Mammary epithelial cell (primary cell): ENCODE measurements around the gene HFE.

Experiments
- EZH2 ChIP-seq: IDR thresholded peaks from 2 replicates; pipeline ENCODE4 v1.6.1; 2012; ENCODE audit warnings: low read length, inconsistent platforms, borderline replicate concordance
- TF ChIP-seq, protein P1 (sequence below), 2 donors: IDR thresholded peaks in 1 of 2; conservative IDR thresholded peaks in 1 of 2; 2 replicates each; pipeline ENCODE4 v1.5.1; 2011 to 2012; ENCODE audit warnings: inconsistent platforms in 2 of 2, low read length in 2 of 2, mild to moderate bottlenecking in 2 of 2, control low read depth in 1 of 2, low read depth in 1 of 2; ENCODE audit not compliant: insufficient read depth in 1 of 2; ENCODE audit errors: extremely low read depth in 1 of 2

DNA sequence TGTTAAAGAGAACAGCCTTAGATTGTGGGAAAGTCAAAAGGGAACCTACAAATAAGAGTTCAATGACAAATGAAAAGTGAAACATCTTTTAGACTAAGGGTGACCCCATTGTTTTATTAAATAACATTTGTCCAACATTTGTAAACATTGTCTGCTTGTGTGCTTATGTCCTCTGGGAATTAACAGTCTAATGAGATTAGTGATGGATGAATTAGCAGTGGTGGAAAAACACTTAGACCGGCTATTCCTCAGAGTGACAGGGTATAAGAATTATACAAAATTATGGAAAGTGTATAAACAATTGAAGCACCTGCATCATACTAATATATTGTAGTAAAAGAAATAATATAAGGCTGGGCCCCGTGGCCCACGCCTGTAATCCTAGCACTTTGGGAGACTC lies 29.3 kb upstream of the HFE start:
- TF ChIP-seq, protein P1, sequence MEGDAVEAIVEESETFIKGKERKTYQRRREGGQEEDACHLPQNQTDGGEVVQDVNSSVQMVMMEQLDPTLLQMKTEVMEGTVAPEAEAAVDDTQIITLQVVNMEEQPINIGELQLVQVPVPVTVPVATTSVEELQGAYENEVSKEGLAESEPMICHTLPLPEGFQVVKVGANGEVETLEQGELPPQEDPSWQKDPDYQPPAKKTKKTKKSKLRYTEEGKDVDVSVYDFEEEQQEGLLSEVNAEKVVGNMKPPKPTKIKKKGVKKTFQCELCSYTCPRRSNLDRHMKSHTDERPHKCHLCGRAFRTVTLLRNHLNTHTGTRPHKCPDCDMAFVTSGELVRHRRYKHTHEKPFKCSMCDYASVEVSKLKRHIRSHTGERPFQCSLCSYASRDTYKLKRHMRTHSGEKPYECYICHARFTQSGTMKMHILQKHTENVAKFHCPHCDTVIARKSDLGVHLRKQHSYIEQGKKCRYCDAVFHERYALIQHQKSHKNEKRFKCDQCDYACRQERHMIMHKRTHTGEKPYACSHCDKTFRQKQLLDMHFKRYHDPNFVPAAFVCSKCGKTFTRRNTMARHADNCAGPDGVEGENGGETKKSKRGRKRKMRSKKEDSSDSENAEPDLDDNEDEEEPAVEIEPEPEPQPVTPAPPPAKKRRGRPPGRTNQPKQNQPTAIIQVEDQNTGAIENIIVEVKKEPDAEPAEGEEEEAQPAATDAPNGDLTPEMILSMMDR (conservative IDR thresholded peaks at IDR 0.05 in 1 of 2, IDR thresholded peaks at IDR 0.05 in 1 of 2; ENCODE audit: extremely low read depth in 1 of 2, insufficient read depth in 1 of 2, low read depth in 1 of 2, low read length in 2 of 2), result no peak
- no peak for TF ChIP-seq EZH2
